ENCODE data around the gene GRIA4. TPM values are rescaled to one million over a fixed set of nuclear protein-coding genes. Genes with fewer than 3 reads are reported as not detected.

Gene GRIA4
- total RNA-seq, 1 donor from 2014 or later: not detected

GRCh38 chr11:105937331-105937730, 327.5 kb downstream of the GRIA4 start:
- Histone ChIP-seq H3K9me3 (no peaks in the 10 kb centered on the region), H3K36me3 (no peaks in the 10 kb centered on the region), H3K4me3 (no peak overlapping the region), H3K4me1 (no peaks in the 10 kb centered on the region), H3K27ac (no peak overlapping the region), H3K27me3 (no peaks in the 10 kb centered on the region)
- DNase-seq (ENCODE audit: extremely low spot score in 2 of 2): no peak
- no peak for TF ChIP-seq POLR2A (IDR thresholded peaks at IDR 0.05)
- no peak for TF ChIP-seq POLR2AphosphoS5 (IDR thresholded peaks at IDR 0.05; ENCODE audit: insufficient read depth in 1 of 2, low read depth in 1 of 2)
- no peak for TF ChIP-seq CTCF (IDR thresholded peaks at IDR 0.05)
- intact Hi-C loops (cut with DNase I): no loop called here

DNA sequence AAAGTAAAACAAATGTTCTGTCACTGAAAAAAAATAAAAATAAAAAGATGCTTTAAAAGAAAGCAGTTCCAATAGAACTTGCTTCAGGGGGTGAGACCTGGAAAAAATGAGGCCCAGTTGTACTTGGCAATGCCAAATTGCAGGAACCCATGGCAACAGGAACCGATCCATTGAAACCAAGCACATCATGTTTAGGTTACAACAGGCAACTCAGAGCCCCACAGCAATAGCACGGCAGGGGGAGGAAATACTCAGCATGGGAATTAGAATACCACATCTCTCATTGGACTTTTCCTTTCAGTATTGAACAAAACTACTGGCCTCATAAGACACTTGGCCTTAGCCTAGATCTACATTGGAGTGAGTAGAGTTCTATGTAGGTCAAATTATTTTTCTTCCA, 327.9 kb downstream of the GRIA4 start:
- no peak overlapping the region for H3K27ac ChIP-seq
- H3K4me1 ChIP-seq: no peaks in the 10 kb centered on the region
- H3K36me3 ChIP-seq: no peaks in the 10 kb centered on the region
- TF ChIP-seq POLR2A (IDR thresholded peaks at IDR 0.05): no peak
- no peak for DNase-seq (ENCODE audit: extremely low spot score in 2 of 2)
- H3K4me3 ChIP-seq: no peak overlapping the region
- intact Hi-C loops (cut with DNase I): no loop called here
- no peaks in the 10 kb centered on the region for H3K9me3 ChIP-seq
- H3K27me3 ChIP-seq: no peaks in the 10 kb centered on the region

- DNase-seq (ENCODE audit: extremely low spot score in 2 of 2): no peak
- Histone ChIP-seq H3K9me3 (no peaks in the 10 kb centered on the region), H3K4me3 (no peak overlapping the region), H3K27me3 (no peaks in the 10 kb centered on the region), H3K36me3 (no peaks in the 10 kb centered on the region), H3K4me1 (no peaks in the 10 kb centered on the region), H3K27ac (no peak overlapping the region)
- intact Hi-C loops (cut with DNase I): no loop called here
- TF ChIP-seq CTCF (IDR thresholded peaks at IDR 0.05): no peak
- no peak for TF ChIP-seq POLR2AphosphoS5 (IDR thresholded peaks at IDR 0.05; ENCODE audit: insufficient read depth in 1 of 2, low read depth in 1 of 2)
- no peak for TF ChIP-seq POLR2A (IDR thresholded peaks at IDR 0.05)
Observed at GRCh38 chr11:105942921-105943320, 333.0 kb downstream of the GRIA4 start.

DNA sequence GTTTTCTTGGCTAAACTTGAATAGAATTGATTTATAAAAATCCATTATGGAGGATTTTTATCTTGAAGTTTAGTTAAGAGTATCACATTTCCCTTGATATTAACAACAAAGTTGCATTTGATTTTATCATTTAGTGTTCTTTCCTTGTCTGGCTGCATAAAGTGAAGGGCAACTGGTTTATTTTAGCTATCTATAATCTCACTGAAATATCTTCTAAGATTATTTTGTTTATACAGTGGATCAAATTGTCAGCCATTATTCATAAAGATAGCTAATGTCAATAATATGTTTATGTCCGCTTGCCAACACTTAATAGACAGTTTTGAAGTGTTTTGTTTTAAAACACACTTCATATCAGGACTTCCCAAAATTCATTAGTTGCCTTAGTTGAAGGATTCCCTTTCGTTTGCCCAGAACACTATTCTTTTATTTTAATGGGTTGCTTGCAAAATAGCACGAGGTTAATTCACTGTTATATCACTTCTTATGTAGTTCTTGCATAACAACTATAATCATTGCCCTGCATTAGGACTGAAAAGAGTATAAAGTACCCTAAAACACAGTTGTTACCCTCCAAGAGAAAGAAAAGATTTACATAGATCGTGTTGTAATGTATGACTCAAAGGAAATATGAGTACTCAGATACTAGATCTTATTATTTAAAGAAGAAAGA, 339.2 kb downstream of the GRIA4 start:
- H3K4me3 ChIP-seq: no peak overlapping the region
- intact Hi-C loops (cut with DNase I): no loop called here
- H3K4me1 ChIP-seq: no peaks in the 10 kb centered on the region
- TF ChIP-seq POLR2AphosphoS5 (IDR thresholded peaks at IDR 0.05; ENCODE audit: insufficient read depth in 1 of 2, low read depth in 1 of 2) (no peak), POLR2A (IDR thresholded peaks at IDR 0.05) (no peak), CTCF (IDR thresholded peaks at IDR 0.05) (no peak)
- DNase-seq (ENCODE audit: extremely low spot score in 2 of 2): no peak
- H3K27ac ChIP-seq: no peak overlapping the region
- H3K9me3 ChIP-seq: no peaks in the 10 kb centered on the region
- no peaks in the 10 kb centered on the region for H3K36me3 ChIP-seq
- no peaks in the 10 kb centered on the region for H3K27me3 ChIP-seq

DNA sequence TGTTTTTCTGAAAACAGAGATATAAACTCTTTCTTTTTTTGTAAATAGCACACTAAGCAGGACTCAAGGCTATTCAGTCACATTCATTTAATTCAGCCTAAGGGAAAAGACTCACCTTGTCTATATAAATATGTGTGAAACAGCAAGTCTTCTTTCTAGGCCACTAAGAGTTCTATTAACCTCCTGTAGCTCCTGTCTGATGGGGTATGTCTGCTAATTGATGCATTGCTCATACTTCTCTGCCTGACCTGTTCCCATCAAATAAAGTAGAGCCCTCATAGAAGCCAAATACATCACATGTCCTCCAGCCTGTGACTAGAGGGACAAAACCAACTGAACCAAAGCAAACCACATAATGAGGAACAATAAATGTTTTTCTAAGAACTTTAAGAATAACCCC, 344.0 kb downstream of the GRIA4 start:
- H3K36me3 ChIP-seq: no peaks in the 10 kb centered on the region
- H3K27ac ChIP-seq: no peak overlapping the region
- intact Hi-C loops (cut with DNase I): no loop called here
- H3K9me3 ChIP-seq: no peaks in the 10 kb centered on the region
- no peak for DNase-seq (ENCODE audit: extremely low spot score in 2 of 2)
- H3K4me3 ChIP-seq: no peak overlapping the region
- no peaks in the 10 kb centered on the region for H3K27me3 ChIP-seq
- no peak for TF ChIP-seq POLR2AphosphoS5 (IDR thresholded peaks at IDR 0.05; ENCODE audit: insufficient read depth in 1 of 2, low read depth in 1 of 2)
- TF ChIP-seq POLR2A (IDR thresholded peaks at IDR 0.05): no peak
- TF ChIP-seq CTCF (IDR thresholded peaks at IDR 0.05): no peak
- no peaks in the 10 kb centered on the region for H3K4me1 ChIP-seq
